Activated naive CD8-positive, alpha-beta T cell treated with anti-CD3 and anti-CD28 coated beads, Interleukin-2, amount 10 ng/mL, durations not matched to agents 7 days and 5 days (primary cell): ENCODE data around the gene KRTAP5-5. TPM values are rescaled to one million over a fixed set of nuclear protein-coding genes. Genes with fewer than 3 reads are reported as not detected.
A peak's percentile ranks its signal among the peaks of the same experiment; 100 is the strongest.

Experiments used
- ATAC-seq: fragments of 150-1000 bp; cut with Tn5 transposase; one replicate; pipeline ENCODE4 v1.10.0; 2021; ENCODE audit warnings: low read depth, moderate library complexity
- POLR2A ChIA-PET: fragments of 350-600 bp; sonication (Branson Sonifier 250); formaldehyde crosslinking; loops from one replicate; lab custom pipeline; 2021; ENCODE audit warnings: antibody characterized with exemption; lab: Charles Lee
- DNase-seq: peaks from one replicate; pipeline ENCODE4 v3.0.0; 2021
- H3K27ac Mint-ChIP-seq: one replicate; pipeline ENCODE4 v1.8.0; 2022; ENCODE audit warnings: mild to moderate bottlenecking, mixed read lengths
- H3K27me3 Mint-ChIP-seq: one replicate; pipeline ENCODE4 v1.8.0; 2022; ENCODE audit warnings: mild to moderate bottlenecking, moderate library complexity, mixed read lengths
- H3K36me3 Mint-ChIP-seq: one replicate; pipeline ENCODE4 v1.8.0; 2021; ENCODE audit warnings: mild to moderate bottlenecking, mixed read lengths
- H3K4me1 Mint-ChIP-seq: one replicate; pipeline ENCODE4 v1.8.0; 2021; ENCODE audit warnings: mixed read lengths
- H3K4me3 Mint-ChIP-seq: one replicate; pipeline ENCODE4 v1.8.0; 2022; ENCODE audit warnings: mild to moderate bottlenecking, moderate library complexity, mixed read lengths
- H3K9me3 Mint-ChIP-seq: one replicate; pipeline ENCODE4 v1.8.0; 2021; ENCODE audit warnings: mixed read lengths
- total RNA-seq, 2 experiments: library from RNA; stranded (reverse); gene quantifications; one replicate each; pipeline ENCODE4 v1.2.3, GENCODE V29; 2021

KRTAP5-5 gene
- total RNA-seq, 2 experiments from 2014 or later: not detected

DNA sequence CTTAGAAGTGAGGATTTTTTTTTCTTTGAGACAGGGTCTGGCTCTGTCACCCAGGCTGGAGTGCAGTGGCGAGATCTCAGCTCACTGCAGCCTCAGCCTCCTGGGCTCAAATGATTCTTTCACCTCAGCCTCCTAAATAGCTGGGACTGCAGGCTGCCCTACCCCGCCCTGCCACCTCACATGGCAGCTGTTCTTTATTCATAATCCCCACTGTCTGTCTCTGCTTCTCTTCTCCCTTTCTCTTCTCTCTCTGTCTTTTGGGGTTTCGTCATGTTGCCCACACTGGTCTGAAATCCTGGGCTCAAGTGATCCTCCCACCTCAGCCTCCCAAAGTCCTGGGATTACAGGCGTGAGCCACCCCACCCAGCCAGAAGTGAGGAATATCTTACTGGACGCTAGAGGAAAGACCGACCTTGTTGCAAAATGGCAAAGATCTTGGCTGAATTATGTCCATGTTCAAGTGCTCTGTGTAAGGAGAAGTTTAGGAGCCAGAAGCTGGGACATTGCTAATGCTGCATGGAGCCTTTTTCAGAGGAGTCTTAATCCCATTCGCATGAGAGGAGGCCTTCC, 21.9 kb downstream of the KRTAP5-5 start:
- H3K4me3 Mint-ChIP-seq: no peak overlapping the region
- no peak for DNase-seq

DNA sequence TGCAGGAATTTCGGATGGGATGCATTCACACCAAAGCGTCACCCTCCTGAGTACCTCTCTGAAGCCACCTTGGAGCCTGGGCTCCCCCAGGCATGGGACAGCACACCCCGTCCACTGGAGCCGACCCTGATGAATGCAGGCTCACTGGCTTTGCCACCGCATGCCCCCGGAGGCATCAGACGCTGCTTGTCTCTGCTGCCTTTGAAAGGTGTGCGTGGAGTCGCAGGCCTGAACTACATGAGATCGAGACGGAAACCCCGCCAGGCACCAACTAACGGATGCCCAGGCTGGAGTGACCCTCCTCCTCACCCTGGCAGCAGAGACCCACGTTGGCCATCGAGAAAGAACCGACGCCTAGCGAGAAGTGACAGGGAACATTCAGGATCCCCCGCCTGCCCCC, 22.5 kb downstream of the KRTAP5-5 start:
- Mint-ChIP-seq H3K4me3 (no peak overlapping the region), H3K27ac (no peak overlapping the region), H3K4me1 (no peaks in the 10 kb centered on the region), H3K27me3 (peaks cover 8% of the 10 kb centered on the region), H3K36me3 (no peaks in the 10 kb centered on the region), H3K9me3 (no peaks in the 10 kb centered on the region)
- ATAC-seq (no peak), DNase-seq (peak; percentile 17)
- POLR2A ChIA-PET: interaction anchor here (1.0 kb wide), 1 partner anchor 350 kb away, joined by 3 read pairs; no protein-coding TSS in a partner anchor

More for the DNA sequence above, 21.9 kb downstream of the KRTAP5-5 start:
- Mint-ChIP-seq H3K36me3 (no peaks in the 10 kb centered on the region), H3K4me1 (no peaks in the 10 kb centered on the region), H3K27me3 (peaks cover 8% of the 10 kb centered on the region), H3K27ac (no peak overlapping the region), H3K9me3 (no peaks in the 10 kb centered on the region)
- ATAC-seq: no peak
- POLR2A ChIA-PET: no interaction called here

DNA sequence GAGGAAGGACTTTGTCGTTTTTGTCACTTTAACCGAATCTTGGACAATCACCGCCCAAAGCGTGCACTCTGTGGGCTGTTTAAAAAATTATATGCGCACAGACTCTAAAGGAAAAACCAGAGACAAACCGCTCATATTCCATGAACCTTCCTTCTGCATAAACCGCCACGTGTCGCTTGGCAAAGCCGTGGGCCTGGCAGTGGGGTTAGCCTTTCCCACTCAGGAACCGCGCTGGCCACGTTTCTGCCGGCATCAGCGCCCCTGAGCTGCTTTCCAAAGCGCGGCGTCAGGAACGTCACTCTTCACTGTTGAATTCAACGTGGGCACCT, 22.8 kb downstream of the KRTAP5-5 start:
- H3K36me3 Mint-ChIP-seq: no peaks in the 10 kb centered on the region
- H3K4me1 Mint-ChIP-seq: no peaks in the 10 kb centered on the region
- DNase-seq: no peak
- ATAC-seq: no peak
- H3K4me3 Mint-ChIP-seq: no peak overlapping the region
- POLR2A ChIA-PET: interaction anchor here (1.0 kb wide), 2 partner anchors 180 to 349 kb away, joined by 3 to 5 read pairs; no protein-coding TSS in a partner anchor
- peaks cover 8% of the 10 kb centered on the region for H3K27me3 Mint-ChIP-seq
- H3K9me3 Mint-ChIP-seq: no peaks in the 10 kb centered on the region
- no peak overlapping the region for H3K27ac Mint-ChIP-seq

DNA sequence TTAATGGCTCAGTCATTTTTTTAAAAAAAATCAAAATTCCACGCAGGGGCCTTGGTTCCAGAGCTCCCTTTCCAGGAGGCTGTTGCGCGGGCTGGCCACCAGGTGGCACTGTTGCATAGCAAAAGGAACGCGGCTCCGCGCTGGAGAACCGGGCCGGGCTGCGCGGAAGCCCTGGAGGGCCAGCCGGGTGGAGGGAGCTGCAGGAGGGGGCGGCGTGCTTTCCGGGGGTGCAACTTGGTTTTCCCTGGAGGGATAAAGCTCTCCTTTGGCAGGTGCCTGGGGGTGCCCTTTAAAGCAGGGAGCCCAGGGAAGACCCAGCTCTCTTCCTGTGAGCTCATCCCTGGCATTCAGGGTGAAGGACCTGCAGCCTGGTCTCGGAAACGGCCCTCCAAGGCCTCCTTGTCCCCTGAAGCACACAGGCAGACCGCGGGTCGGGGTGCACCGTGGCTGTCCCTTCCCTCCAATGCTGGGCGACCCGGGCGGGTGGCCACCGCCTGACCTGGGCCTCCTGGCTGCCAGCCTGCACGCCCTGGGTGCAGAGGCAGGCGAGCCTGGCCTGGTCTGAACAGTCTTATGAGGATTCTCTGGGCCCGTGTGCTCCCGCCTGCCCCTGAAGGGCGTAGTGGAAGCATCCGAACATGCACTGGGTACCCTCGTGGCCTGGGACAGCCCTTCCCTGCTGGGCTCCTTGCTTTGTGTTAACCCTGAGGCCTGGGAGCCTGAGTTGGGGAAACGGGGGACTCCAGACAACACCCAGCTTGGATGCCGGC, 23.4 kb downstream of the KRTAP5-5 start:
- POLR2A ChIA-PET: interaction anchor here (1.0 kb wide), 2 partner anchors 180 to 349 kb away, joined by 3 to 5 read pairs; no protein-coding TSS in a partner anchor
- peak; percentile 70 for ATAC-seq
- H3K4me1 Mint-ChIP-seq: no peaks in the 10 kb centered on the region
- peaks cover 8% of the 10 kb centered on the region for H3K27me3 Mint-ChIP-seq
- no peak overlapping the region for H3K4me3 Mint-ChIP-seq
- no peaks in the 10 kb centered on the region for H3K36me3 Mint-ChIP-seq
- no peaks in the 10 kb centered on the region for H3K9me3 Mint-ChIP-seq
- peak; percentile 84 for DNase-seq
- no peak overlapping the region for H3K27ac Mint-ChIP-seq

DNA sequence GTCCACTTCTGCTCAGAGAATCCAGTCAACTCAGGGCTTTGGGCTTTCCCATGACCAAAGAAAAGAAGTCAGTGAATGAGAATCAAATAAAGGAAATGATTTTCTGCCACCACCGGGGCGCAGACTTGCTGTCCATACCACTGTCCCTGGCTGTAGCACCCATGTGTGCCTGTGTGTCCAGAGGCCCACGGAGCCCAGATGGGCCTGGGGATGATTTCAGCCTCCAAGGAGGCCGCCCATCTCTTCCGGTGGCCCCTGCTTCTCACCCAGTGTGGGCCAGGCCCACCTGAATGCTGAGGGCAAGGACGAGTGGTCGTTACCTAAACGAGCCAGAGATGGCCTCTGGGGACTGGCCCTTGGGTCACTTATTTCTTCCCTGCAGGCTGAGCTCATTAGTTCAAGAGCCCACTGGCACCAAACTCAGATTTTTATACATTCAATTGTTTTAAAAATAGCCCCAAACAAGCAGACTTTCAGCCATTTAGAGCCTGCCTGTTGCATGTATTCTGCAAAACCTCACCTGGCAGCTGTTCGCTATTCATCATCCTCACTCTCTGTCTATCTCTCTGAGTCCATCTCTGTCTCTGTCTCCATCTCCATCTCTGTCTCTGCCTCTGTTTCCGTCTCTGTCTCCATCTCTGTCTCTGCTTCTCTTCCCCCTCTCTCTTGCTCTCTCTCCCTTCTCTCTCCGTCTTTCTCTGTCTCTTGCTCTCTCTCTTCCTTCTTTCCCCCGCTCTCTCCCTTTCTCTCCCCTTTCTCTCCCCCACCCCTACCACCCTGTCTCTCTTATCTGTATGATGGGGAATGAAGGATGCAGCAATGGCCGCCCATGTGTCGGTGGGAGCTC, 24.2 kb downstream of the KRTAP5-5 start:
- Mint-ChIP-seq H3K4me3 (no peak overlapping the region), H3K27ac (no peak overlapping the region), H3K4me1 (no peaks in the 10 kb centered on the region), H3K9me3 (no peaks in the 10 kb centered on the region), H3K27me3 (peaks cover 10% of the 10 kb centered on the region), H3K36me3 (no peaks in the 10 kb centered on the region)
- no peak for ATAC-seq
- DNase-seq: no peak
- POLR2A ChIA-PET: interaction anchor here (1.0 kb wide), 1 partner anchor 179 kb away, joined by 5 read pairs; no protein-coding TSS in a partner anchor

DNA sequence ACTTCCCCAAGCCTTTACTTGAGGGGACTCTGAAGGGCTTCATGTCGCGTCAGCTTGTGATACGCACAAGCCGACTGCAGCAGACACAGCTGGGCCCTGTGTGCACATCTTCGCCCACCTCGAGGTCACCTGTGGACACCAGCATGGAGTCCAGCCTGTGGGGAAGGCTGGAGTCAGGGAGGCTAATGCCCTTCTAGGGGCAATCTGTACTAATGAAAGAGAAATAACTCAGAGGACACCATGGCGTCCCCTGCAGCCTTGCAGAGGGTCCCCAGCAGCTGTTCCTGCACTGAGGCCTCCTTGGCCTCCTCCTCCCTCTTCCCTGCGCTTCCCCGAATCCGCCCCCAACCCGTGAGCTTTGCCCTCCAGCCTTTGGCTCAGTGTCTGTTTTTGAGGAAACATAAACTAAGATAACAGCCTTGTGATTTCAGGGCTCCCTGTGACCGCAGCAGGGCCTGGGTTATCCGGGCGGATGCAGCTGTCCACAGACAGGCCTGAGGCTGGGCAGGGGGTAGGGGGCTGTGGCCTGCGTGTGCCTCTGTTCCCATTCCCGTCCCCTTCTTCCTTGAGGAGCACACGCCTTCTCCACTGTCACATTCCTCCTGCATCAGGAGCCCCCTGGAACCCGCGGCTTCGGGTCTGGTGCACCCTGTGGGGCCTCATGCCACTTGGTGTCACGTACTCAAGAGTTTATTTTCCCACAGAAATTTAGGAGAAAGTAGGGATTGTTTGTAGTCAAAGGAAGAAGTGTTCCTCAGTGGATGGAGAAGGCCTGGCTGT, 25.0 kb downstream of the KRTAP5-5 start:
- ATAC-seq (no peak), DNase-seq (peak; percentile 15)
- POLR2A ChIA-PET: no interaction called here
- Mint-ChIP-seq H3K4me3 (no peak overlapping the region), H3K36me3 (no peaks in the 10 kb centered on the region), H3K9me3 (no peaks in the 10 kb centered on the region), H3K4me1 (peaks cover 3% of the 10 kb centered on the region), H3K27me3 (peaks cover 17% of the 10 kb centered on the region), H3K27ac (no peak overlapping the region)

DNA sequence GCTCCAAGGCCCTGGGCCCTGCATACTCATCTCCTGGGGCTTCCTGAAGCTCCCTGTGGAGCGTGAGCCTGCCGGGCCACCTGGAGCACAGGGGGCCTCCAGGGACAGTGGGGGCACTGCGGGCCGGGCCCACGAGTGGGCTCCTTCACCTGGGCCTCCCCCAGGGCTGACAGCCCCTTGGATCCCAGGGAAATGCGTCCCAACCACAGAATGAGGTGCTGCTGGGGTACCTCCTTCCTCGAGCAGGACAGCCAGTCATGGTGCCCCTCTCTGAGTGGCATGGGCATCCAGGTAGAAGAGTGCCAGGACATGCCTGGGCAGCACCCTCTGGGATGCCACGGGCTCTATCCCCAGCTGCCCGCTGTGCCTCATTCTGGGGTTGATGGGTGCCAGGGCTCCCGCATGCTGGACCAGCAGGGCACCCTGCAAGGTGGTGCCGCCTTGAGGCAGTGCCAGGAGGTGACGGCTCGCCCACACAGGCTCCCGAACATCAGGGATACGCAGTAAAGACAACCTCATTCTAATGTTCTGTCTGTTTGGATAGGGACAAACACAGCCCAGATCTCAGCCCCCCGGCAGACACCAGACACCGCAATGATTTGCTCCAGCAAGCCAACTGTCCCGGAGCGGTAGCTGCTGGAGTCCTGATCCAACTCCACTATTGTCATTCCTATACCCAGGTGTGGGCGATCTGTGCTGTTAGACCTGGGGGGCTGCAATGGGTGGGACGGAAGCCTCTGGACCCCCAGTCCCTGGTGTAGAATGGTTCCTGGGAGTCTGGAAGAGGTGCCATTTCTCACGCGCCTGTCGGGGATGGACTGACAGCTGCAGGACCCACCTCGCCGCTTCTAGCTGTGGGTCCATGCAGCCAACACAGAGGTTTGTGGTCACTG, 25.8 kb downstream of the KRTAP5-5 start:
- Mint-ChIP-seq H3K4me3 (no peak overlapping the region), H3K27ac (no peak overlapping the region), H3K4me1 (peaks cover 3% of the 10 kb centered on the region), H3K9me3 (no peaks in the 10 kb centered on the region), H3K27me3 (peaks cover 24% of the 10 kb centered on the region), H3K36me3 (no peaks in the 10 kb centered on the region)
- POLR2A ChIA-PET: no interaction called here
- DNase-seq (peak; percentile 22), ATAC-seq (no peak)

DNA sequence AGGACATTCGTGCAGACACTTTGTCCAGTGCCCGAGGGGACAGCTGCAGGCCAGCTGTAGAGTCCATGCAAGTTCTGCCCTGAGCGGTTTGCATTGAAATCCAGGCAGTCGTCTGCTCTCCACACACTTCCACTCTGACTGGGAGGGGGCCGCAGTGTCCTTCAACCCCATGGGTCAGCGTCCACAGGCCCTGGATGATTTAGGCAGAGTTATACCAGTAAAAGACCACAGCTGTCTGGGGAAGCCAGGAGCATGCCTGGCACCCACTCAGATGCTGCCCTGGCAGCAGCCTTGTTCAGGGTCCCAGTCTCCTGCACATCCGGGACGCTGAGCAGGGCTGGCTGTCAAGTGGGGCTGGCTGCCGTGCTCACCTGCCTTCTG, 26.5 kb downstream of the KRTAP5-5 start:
- DNase-seq (peak; percentile 9), ATAC-seq (no peak)
- no peaks in the 10 kb centered on the region for H3K9me3 Mint-ChIP-seq
- peaks cover 24% of the 10 kb centered on the region for H3K27me3 Mint-ChIP-seq
- H3K4me1 Mint-ChIP-seq: peaks cover 3% of the 10 kb centered on the region
- no peak overlapping the region for H3K27ac Mint-ChIP-seq
- no peaks in the 10 kb centered on the region for H3K36me3 Mint-ChIP-seq
- POLR2A ChIA-PET: no interaction called here
- no peak overlapping the region for H3K4me3 Mint-ChIP-seq

DNA sequence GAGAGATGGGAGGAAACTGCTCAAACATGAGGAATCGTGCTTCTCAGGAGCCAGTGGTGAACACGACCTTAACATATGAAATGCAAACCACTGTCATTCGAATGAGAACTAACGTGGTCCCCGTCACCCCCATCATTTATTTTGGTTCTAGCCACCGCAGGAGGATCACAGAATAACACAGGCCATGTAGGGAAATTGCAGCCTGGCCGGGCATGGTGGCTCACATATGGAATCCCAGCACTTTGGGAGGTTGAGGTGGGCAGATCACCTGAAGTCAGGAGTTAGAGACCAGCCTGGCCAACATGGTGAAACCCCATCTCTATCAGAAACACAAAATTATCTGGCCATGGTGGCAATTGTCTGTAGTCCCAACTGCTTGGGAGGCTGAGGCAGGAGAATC, 27.1 kb downstream of the KRTAP5-5 start:
- POLR2A ChIA-PET: no interaction called here
- H3K27me3 Mint-ChIP-seq: peaks cover 27% of the 10 kb centered on the region
- no peak overlapping the region for H3K4me3 Mint-ChIP-seq
- DNase-seq (peak; percentile 10), ATAC-seq (no peak)
- no peaks in the 10 kb centered on the region for H3K36me3 Mint-ChIP-seq
- H3K27ac Mint-ChIP-seq: no peak overlapping the region
- H3K9me3 Mint-ChIP-seq: no peaks in the 10 kb centered on the region
- peaks cover 3% of the 10 kb centered on the region for H3K4me1 Mint-ChIP-seq

DNA sequence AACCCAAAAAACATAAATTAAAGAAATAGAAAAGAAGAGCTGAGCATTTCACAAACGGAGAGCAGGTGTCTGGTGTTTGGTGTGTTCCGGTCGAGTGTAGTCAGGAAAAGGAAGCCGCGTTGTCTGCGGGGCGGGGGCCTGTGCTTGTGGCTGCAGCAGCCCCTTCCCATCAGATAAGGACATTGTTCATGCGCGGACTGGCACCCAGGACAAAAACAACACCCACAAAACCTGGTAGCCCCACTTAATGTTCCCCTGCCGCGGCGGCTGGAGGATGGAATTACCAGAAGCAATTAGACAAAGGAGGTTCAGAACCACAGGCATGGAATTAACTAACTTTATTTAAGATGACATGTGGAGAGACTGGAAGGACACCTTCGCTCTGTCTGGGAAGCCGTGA, 29.9 kb downstream of the KRTAP5-5 start:
- peak overlapping the region; percentile 2 for H3K27ac Mint-ChIP-seq
- peak overlapping the region; percentile 44 for H3K4me3 Mint-ChIP-seq
- ATAC-seq (no peak), DNase-seq (peak; percentile 10)
- no peaks in the 10 kb centered on the region for H3K36me3 Mint-ChIP-seq
- peaks cover 26% of the 10 kb centered on the region for H3K27me3 Mint-ChIP-seq
- POLR2A ChIA-PET: no interaction called here
- no peaks in the 10 kb centered on the region for H3K9me3 Mint-ChIP-seq
- H3K4me1 Mint-ChIP-seq: peaks cover 3% of the 10 kb centered on the region

DNA sequence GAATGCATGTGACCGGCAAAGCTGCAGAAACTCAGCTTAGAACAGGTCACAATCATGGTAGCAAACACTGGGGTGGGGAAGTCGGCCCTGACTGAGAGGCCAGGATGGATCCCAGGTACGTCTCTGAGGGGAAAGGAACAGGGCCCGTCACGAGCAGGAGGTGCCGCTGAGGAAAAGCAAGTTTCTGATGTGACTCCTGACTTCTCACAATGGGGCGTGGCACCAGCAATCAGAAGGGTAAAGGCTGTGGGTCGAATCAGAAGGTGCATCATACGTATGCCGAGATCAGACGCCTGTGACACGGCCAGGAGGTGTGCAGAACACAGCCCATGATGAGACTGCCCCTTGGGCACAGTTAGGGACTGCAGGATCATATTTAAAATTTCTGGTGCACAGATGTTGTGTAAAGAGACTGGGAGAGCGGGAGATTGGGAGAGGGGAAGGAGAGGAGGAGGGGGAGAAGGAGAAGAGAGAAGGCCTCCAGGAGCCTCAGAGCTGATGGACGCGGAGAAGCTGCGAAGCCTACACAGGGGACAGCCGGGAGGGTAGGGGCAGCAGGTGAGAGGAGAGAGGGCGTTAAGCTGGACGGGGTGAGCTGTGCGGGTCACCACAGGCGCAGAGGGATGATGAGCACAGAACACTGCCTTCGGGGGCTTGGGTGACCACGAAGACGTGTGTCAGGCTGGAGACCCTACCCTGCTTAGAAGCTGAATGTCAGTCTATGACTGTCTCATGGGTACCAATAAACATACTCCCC, 30.7 kb downstream of the KRTAP5-5 start:
- POLR2A ChIA-PET: no interaction called here
- peaks cover 22% of the 10 kb centered on the region for H3K27me3 Mint-ChIP-seq
- peak; percentile 20 for DNase-seq
- H3K4me3 Mint-ChIP-seq: no peak overlapping the region
- H3K27ac Mint-ChIP-seq: no peak overlapping the region
- no peaks in the 10 kb centered on the region for H3K9me3 Mint-ChIP-seq
- no peaks in the 10 kb centered on the region for H3K36me3 Mint-ChIP-seq
- ATAC-seq: no peak
- peaks cover 3% of the 10 kb centered on the region for H3K4me1 Mint-ChIP-seq
